Activated naive CD4-positive, alpha-beta T cell treated with anti-CD3 and anti-CD28 coated beads for 36 hours (primary cell): ENCODE measurements around the gene PIP4K2C. TPM values are rescaled to one million over a fixed set of nuclear protein-coding genes. Genes with fewer than 3 reads are reported as not detected.

Experiments
- CTCF ChIA-PET: fragments of 350-600 bp; sonication (Branson Sonifier 250); formaldehyde crosslinking; loops from one replicate; lab custom pipeline; 2021; ENCODE audit warnings: antibody characterized with exemption; lab: Charles Lee
- DNase-seq: peaks from one replicate; pipeline ENCODE4 v3.0.0-alpha.2; 2020
- H3K27ac Mint-ChIP-seq: one replicate; pipeline ENCODE4 v1.8.0; 2021; ENCODE audit warnings: mild to moderate bottlenecking, mixed read lengths
- H3K27me3 Mint-ChIP-seq: one replicate; pipeline ENCODE4 v1.8.0; 2021; ENCODE audit warnings: low read depth, mixed read lengths
- H3K36me3 Mint-ChIP-seq: one replicate; pipeline ENCODE4 v1.8.0; 2021; ENCODE audit warnings: low read depth, mixed read lengths
- H3K4me1 Mint-ChIP-seq: one replicate; pipeline ENCODE4 v1.8.0; 2021; ENCODE audit warnings: low read depth, mixed read lengths
- H3K4me3 Mint-ChIP-seq: one replicate; pipeline ENCODE4 v1.8.0; 2021; ENCODE audit warnings: mild to moderate bottlenecking, moderate library complexity, mixed read lengths
- H3K9me3 Mint-ChIP-seq: one replicate; pipeline ENCODE4 v1.8.0; 2021; ENCODE audit warnings: mixed read lengths
- intact Hi-C: fragments of 100-400 bp; cut with micrococcal nuclease; formaldehyde crosslinking; loops from one replicate; pipeline ENCODE4 v1.15.1; 2023
- total RNA-seq, 2 experiments: library from RNA; stranded (reverse); gene quantifications; one replicate each; pipeline ENCODE4 v1.2.3, GENCODE V29; 2021

PIP4K2C gene
- total RNA-seq, 2 experiments from 2014 or later, result 11.8 to 12.7 TPM

- Mint-ChIP-seq H3K27ac (no peak overlapping the region), H3K27me3 (peaks cover 12% of the 10 kb centered on the region), H3K4me3 (no peak overlapping the region), H3K9me3 (no peaks in the 10 kb centered on the region), H3K36me3 (no peaks in the 10 kb centered on the region), H3K4me1 (peaks cover 31% of the 10 kb centered on the region)
- intact Hi-C loops, result no loop called here
- CTCF ChIA-PET, result interaction anchor here (0.6 kb wide), 1 partner anchor 18 kb away, joined by 4 read pairs; no protein-coding TSS in a partner anchor
- DNase-seq, result no peak
These were observed 17.1 kb downstream of the PIP4K2C start for GRCh38 chr12:57607958-57608663.

GRCh38 chr12:57609101-57609780, 18.2 kb downstream of the PIP4K2C start:
- intact Hi-C loops, result no loop called here
- H3K36me3 Mint-ChIP-seq, result no peaks in the 10 kb centered on the region
- DNase-seq, result no peak
- no peaks in the 10 kb centered on the region for H3K9me3 Mint-ChIP-seq
- H3K4me3 Mint-ChIP-seq, result no peak overlapping the region
- no peak overlapping the region for H3K27ac Mint-ChIP-seq
- H3K27me3 Mint-ChIP-seq, result peaks cover 16% of the 10 kb centered on the region
- CTCF ChIA-PET, result interaction anchor here (1.2 to 1.5 kb wide), 2 partner anchors 11 to 24 kb away, joined by 3 to 6 read pairs; partner anchors contain the start of gene B4GALNT1
- H3K4me1 Mint-ChIP-seq, result peaks cover 22% of the 10 kb centered on the region

- CTCF ChIA-PET, result interaction anchor here (1.0 to 1.6 kb wide), 5 partner anchors 10 to 29 kb away, joined by 3 to 12 read pairs (median 6); partner anchors contain the start of gene B4GALNT1
- Mint-ChIP-seq H3K36me3 (no peaks in the 10 kb centered on the region), H3K4me1 (peaks cover 18% of the 10 kb centered on the region)
These were observed 19.0 kb downstream of the PIP4K2C start for GRCh38 chr12:57609781-57610553.

GRCh38 chr12:57610554-57611107, 19.6 kb downstream of the PIP4K2C start:
- Mint-ChIP-seq H3K4me3 (peak overlapping the region; percentile 60), H3K27ac (no peak overlapping the region), H3K36me3 (no peaks in the 10 kb centered on the region), H3K9me3 (no peaks in the 10 kb centered on the region), H3K27me3 (peaks cover 16% of the 10 kb centered on the region), H3K4me1 (peaks cover 12% of the 10 kb centered on the region)
- no peak for DNase-seq
- intact Hi-C loops, result loop anchor here (1.0 to 2.0 kb wide), 2 partner anchors 19 to 22 kb away; partner anchors contain the start of genes B4GALNT1 and PIP4K2C
- CTCF ChIA-PET, result interaction anchor here (0.6 to 1.6 kb wide), 4 partner anchors 10 to 30 kb away, joined by 3 to 12 read pairs (median 6); no protein-coding TSS in a partner anchor

More at GRCh38 chr12:57609781-57610553, 19.0 kb downstream of the PIP4K2C start:
- Mint-ChIP-seq H3K9me3 (no peaks in the 10 kb centered on the region), H3K27me3 (peaks cover 16% of the 10 kb centered on the region), H3K27ac (no peak overlapping the region), H3K4me3 (peak overlapping the region; percentile 60)
- intact Hi-C loops, result loop anchor here (2.0 kb wide), 1 partner anchor 23 kb away; the partner anchor contains the start of gene B4GALNT1
- DNase-seq, result no peak

GRCh38 chr12:57611108-57611826, 20.3 kb downstream of the PIP4K2C start, which contains the start of gene ARHGEF25:
ARHGEF25 (plus strand) TSS chr12:57611435; CDS start chr12:57611895, 460 bp downstream.
- Mint-ChIP-seq H3K36me3 (no peaks in the 10 kb centered on the region), H3K4me3 (peak within 1 kb of the TSS; percentile 65), H3K27me3 (peaks cover 19% of the 10 kb centered on the region), H3K4me1 (peaks cover 9% of the 10 kb centered on the region), H3K27ac (no peak within 1 kb of the TSS), H3K9me3 (no peaks in the 10 kb centered on the region)
- peak; percentile 58 for DNase-seq
- CTCF ChIA-PET, result interaction anchor here (0.6 to 1.6 kb wide), 4 partner anchors 9 to 30 kb away, joined by 3 to 12 read pairs (median 6); no protein-coding TSS in a partner anchor
- intact Hi-C loops, result loop anchor here (1.0 to 2.0 kb wide), 2 partner anchors 20 to 22 kb away; partner anchors contain the start of genes B4GALNT1 and PIP4K2C

GRCh38 chr12:57611827-57612710, 21.1 kb downstream of the PIP4K2C start:
- Mint-ChIP-seq H3K27me3 (peaks cover 21% of the 10 kb centered on the region), H3K4me1 (peaks cover 9% of the 10 kb centered on the region), H3K36me3 (no peaks in the 10 kb centered on the region), H3K27ac (no peak overlapping the region), H3K9me3 (no peaks in the 10 kb centered on the region), H3K4me3 (peak overlapping the region; percentile 65)
- intact Hi-C loops, result loop anchor here (1.0 to 2.0 kb wide), 2 partner anchors 21 kb away; partner anchors contain the start of genes B4GALNT1 and PIP4K2C
- CTCF ChIA-PET, result interaction anchor here (0.5 to 1.6 kb wide), 4 partner anchors 8 to 305 kb away, joined by 3 to 12 read pairs (median 5); no protein-coding TSS in a partner anchor
- no peak for DNase-seq

GRCh38 chr12:57612711-57613426, 21.9 kb downstream of the PIP4K2C start:
- H3K4me1 Mint-ChIP-seq, result peaks cover 9% of the 10 kb centered on the region
- CTCF ChIA-PET, result interaction anchor here (1.0 to 2.8 kb wide), 5 partner anchors 7 to 81 kb away, joined by 3 to 15 read pairs (median 3); partner anchors contain the start of gene OS9
- H3K9me3 Mint-ChIP-seq, result no peaks in the 10 kb centered on the region
- DNase-seq, result no peak
- H3K27ac Mint-ChIP-seq, result no peak overlapping the region
- no peak overlapping the region for H3K4me3 Mint-ChIP-seq
- intact Hi-C loops, result no loop called here
- no peaks in the 10 kb centered on the region for H3K36me3 Mint-ChIP-seq
- peaks cover 26% of the 10 kb centered on the region for H3K27me3 Mint-ChIP-seq

GRCh38 chr12:57613427-57614109, 22.6 kb downstream of the PIP4K2C start:
- no peaks in the 10 kb centered on the region for H3K36me3 Mint-ChIP-seq
- H3K9me3 Mint-ChIP-seq, result no peaks in the 10 kb centered on the region
- DNase-seq, result no peak
- H3K4me3 Mint-ChIP-seq, result no peak overlapping the region
- CTCF ChIA-PET, result interaction anchor here (1.2 to 2.8 kb wide), 7 partner anchors 8 to 80 kb away, joined by 3 to 15 read pairs (median 4); partner anchors contain the start of gene OS9
- intact Hi-C loops, result no loop called here
- H3K27ac Mint-ChIP-seq, result no peak overlapping the region
- H3K27me3 Mint-ChIP-seq, result peaks cover 31% of the 10 kb centered on the region
- H3K4me1 Mint-ChIP-seq, result peaks cover 9% of the 10 kb centered on the region

GRCh38 chr12:57614178-57614947, 23.4 kb downstream of the PIP4K2C start:
- Mint-ChIP-seq H3K36me3 (no peaks in the 10 kb centered on the region), H3K27ac (no peak overlapping the region), H3K4me1 (peaks cover 11% of the 10 kb centered on the region), H3K27me3 (peaks cover 37% of the 10 kb centered on the region), H3K9me3 (no peaks in the 10 kb centered on the region), H3K4me3 (no peak overlapping the region)
- DNase-seq, result no peak
- intact Hi-C loops, result no loop called here
- CTCF ChIA-PET, result interaction anchor here (0.9 to 2.8 kb wide), 8 partner anchors 9 to 79 kb away, joined by 3 to 15 read pairs (median 4); partner anchors contain the start of genes B4GALNT1 and OS9
